Measurements from ENCODE around the gene GABBR2.

The GABBR2 gene

DNA sequence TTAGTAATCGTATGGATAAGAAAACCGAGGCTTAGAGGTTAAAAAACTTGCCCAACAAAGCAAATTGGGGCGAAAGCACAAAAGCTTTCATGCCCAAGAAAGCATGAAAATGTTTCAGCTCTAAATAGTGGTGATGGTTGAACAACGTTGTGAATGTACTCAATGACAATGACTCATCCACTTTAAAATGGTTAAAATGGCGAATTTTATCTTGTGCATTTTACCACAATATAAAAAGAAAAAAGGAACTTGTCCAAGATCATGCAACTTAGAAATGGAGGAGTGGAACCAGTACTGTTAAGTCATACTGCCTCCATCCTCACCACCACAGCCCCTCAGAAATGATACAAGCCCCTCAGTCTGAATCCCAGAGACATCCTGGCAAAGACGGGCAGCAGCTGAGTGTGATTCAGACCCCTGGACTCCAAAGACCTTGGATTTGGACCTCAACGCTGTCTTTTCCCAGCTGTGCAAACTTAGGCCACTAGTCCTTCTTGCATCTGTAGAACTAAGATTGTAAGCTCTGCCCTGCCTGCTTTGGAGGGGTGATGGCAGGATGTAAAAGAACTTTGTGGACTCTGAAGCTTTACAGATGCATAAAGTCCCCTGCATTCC, 158.4 kb downstream of the GABBR2 start:
- Histone ChIP-seq H3K9me3 (ENCODE audit: control insufficient read depth, low read length) (no peaks in the 10 kb centered on the region), H3K4me3 (ENCODE audit: low read depth, low read length) (no peak overlapping the region), H3K27me3 (ENCODE audit: control insufficient read depth, insufficient read depth, low read length) (no peaks in the 10 kb centered on the region), H3K27ac (no peak overlapping the region), H3K4me2 (ENCODE audit: low read length) (no peak overlapping the region), H2AFZ (no peak overlapping the region), H3K36me3 (ENCODE audit: control insufficient read depth, insufficient read depth, low read length) (no peaks in the 10 kb centered on the region), H3K79me2 (no peaks in the 10 kb centered on the region), H3K4me1 (no peaks in the 10 kb centered on the region), H3K9ac (no peak overlapping the region)
- TF ChIP-seq, protein P1, sequence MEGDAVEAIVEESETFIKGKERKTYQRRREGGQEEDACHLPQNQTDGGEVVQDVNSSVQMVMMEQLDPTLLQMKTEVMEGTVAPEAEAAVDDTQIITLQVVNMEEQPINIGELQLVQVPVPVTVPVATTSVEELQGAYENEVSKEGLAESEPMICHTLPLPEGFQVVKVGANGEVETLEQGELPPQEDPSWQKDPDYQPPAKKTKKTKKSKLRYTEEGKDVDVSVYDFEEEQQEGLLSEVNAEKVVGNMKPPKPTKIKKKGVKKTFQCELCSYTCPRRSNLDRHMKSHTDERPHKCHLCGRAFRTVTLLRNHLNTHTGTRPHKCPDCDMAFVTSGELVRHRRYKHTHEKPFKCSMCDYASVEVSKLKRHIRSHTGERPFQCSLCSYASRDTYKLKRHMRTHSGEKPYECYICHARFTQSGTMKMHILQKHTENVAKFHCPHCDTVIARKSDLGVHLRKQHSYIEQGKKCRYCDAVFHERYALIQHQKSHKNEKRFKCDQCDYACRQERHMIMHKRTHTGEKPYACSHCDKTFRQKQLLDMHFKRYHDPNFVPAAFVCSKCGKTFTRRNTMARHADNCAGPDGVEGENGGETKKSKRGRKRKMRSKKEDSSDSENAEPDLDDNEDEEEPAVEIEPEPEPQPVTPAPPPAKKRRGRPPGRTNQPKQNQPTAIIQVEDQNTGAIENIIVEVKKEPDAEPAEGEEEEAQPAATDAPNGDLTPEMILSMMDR (IDR thresholded peaks at IDR 0.05): no peak

DNA sequence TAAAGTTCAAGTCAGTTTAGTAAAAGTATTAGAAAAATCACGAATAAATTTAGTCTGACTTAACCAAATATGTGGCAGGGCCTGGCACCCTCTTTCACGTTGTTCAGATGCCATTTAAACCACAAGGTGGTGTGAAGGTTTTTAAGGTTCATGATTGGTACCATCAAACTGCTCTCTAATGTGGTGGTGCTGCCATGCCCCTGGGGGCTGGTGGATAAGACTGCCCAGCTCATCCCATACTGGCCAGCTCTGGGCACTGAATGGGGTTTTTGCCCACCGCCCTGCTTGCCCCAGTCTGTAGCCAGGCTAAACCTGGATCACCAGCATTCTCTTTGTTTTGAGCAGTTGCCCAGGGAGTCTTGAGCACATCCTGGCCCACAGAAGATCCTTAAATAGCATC, 159.3 kb downstream of the GABBR2 start:
- H3K27ac ChIP-seq: no peak overlapping the region
- no peak overlapping the region for H3K9ac ChIP-seq
- no peaks in the 10 kb centered on the region for H3K4me1 ChIP-seq
- no peak overlapping the region for H3K4me3 ChIP-seq (ENCODE audit: low read depth, low read length)
- no peak overlapping the region for H3K4me2 ChIP-seq (ENCODE audit: low read length)
- TF ChIP-seq, protein P1 (IDR thresholded peaks at IDR 0.05): no peak
- H3K36me3 ChIP-seq (ENCODE audit: control insufficient read depth, insufficient read depth, low read length): no peaks in the 10 kb centered on the region
- no peak overlapping the region for H2AFZ ChIP-seq
- no peaks in the 10 kb centered on the region for H3K79me2 ChIP-seq
- no peaks in the 10 kb centered on the region for H3K9me3 ChIP-seq (ENCODE audit: control insufficient read depth, low read length)
- H3K27me3 ChIP-seq (ENCODE audit: control insufficient read depth, insufficient read depth, low read length): no peaks in the 10 kb centered on the region

DNA sequence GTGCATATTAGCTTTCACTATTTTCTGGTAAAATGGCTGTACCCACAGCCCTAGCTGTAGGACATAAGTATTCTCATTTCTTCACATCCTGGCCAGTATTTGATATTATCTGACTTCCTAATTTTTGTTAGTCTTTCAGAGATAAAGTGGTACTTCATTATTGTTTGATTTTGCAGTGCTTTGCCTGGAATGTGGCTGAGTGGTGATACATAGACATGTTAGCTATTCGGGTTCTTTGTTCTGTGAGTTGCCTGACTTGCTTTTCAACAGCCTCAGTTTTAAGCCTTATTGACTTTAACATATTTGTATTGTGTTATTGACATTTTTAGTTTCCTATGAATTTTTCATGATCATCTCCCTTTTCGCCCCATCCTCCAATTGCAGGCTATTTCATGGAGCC, 161.1 kb downstream of the GABBR2 start:
- TF ChIP-seq, protein P1 (IDR thresholded peaks at IDR 0.05): no peak
- Histone ChIP-seq H3K4me1 (no peaks in the 10 kb centered on the region), H3K4me3 (ENCODE audit: low read depth, low read length) (no peak overlapping the region), H3K79me2 (no peaks in the 10 kb centered on the region), H3K27ac (no peak overlapping the region), H3K4me2 (ENCODE audit: low read length) (no peak overlapping the region), H3K27me3 (ENCODE audit: control insufficient read depth, insufficient read depth, low read length) (no peaks in the 10 kb centered on the region), H2AFZ (no peak overlapping the region), H3K36me3 (ENCODE audit: control insufficient read depth, insufficient read depth, low read length) (no peaks in the 10 kb centered on the region), H3K9ac (no peak overlapping the region), H3K9me3 (ENCODE audit: control insufficient read depth, low read length) (no peaks in the 10 kb centered on the region)

DNA sequence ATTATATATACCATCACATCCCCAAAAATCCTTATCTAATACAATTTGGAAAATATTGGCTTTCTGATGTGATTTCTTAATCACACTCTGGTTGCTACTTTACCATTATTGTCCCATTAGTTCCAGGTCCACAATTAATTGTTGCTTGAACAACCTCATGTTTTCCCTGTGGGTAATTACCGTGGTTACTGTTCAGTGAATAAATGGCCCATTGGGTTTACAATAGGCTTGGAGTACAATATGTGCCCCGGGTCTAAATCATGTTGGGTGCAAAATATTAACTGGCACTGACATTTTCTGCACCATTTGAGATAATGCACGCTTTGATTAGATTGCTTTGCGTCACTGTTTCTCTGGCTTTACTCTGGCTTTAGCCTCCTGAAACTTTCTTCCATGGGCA, 163.7 kb downstream of the GABBR2 start:
- Histone ChIP-seq H2AFZ (no peak overlapping the region), H3K4me1 (no peaks in the 10 kb centered on the region), H3K27ac (no peak overlapping the region), H3K9me3 (ENCODE audit: control insufficient read depth, low read length) (no peaks in the 10 kb centered on the region), H3K4me3 (ENCODE audit: low read depth, low read length) (no peak overlapping the region), H3K36me3 (ENCODE audit: control insufficient read depth, insufficient read depth, low read length) (no peaks in the 10 kb centered on the region), H3K79me2 (no peaks in the 10 kb centered on the region), H3K27me3 (ENCODE audit: control insufficient read depth, insufficient read depth, low read length) (no peaks in the 10 kb centered on the region), H3K9ac (no peak overlapping the region), H3K4me2 (ENCODE audit: low read length) (no peak overlapping the region)
- TF ChIP-seq, protein P1 (IDR thresholded peaks at IDR 0.05): no peak

DNA sequence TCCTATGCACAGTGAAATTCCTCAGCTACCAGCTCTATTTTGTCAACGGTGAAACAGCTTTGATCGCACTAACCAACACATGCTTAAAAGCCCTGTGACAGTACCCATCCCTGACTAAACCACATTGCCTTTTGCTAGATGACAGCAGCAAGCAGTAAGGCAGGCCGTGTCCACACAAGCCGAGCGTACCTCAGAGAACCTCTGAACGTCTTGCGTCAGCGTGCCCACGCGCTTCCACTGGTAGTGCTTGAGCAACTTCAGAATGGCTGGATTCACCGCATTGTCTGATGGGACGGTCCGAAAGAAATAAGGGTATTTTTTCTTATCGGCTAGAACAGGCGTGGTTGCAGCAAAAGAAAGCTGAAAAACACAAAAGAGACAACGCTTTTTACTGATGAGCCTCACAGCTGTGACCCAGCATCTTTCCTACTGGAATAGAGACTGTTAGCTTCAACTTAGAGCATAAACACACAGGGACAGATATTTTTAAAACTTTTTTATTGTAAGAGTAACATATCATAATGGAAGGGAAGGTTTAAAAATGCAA, 167.0 kb downstream of the GABBR2 start:
- Histone ChIP-seq H3K4me1 (no peaks in the 10 kb centered on the region), H3K27ac (no peak overlapping the region), H3K4me2 (ENCODE audit: low read length) (no peak overlapping the region), H3K36me3 (ENCODE audit: control insufficient read depth, insufficient read depth, low read length) (no peaks in the 10 kb centered on the region), H3K79me2 (no peaks in the 10 kb centered on the region), H3K27me3 (ENCODE audit: control insufficient read depth, insufficient read depth, low read length) (no peaks in the 10 kb centered on the region), H3K9me3 (ENCODE audit: control insufficient read depth, low read length) (no peaks in the 10 kb centered on the region), H3K4me3 (ENCODE audit: low read depth, low read length) (no peak overlapping the region), H2AFZ (no peak overlapping the region), H3K9ac (no peak overlapping the region)
- TF ChIP-seq, protein P1 (IDR thresholded peaks at IDR 0.05): no peak
